Gastrocnemius medialis (tissue), 4 donors: ENCODE measurements around the gene ZDHHC14. TPM values are rescaled to one million over a fixed set of nuclear protein-coding genes. Genes with fewer than 3 reads are reported as not detected.
A peak's percentile ranks its signal among the peaks of the same experiment; 100 is the strongest.

Source experiments
- ATAC-seq, 2 donors: fragments of 150-250 bp; one replicate each; pipeline ENCODE4 v1.9.1; 2016
- DNase-seq, 2 donors: peaks; one replicate each; pipeline ENCODE4 v3.0.0-alpha.2; 2019
- H3K27ac ChIP-seq, 4 donors: fragments of 200-600 bp; sonication (generic); 1 replicate in 1 of 4; 2 replicates in 3 of 4; pipeline ENCODE4 v1.5.1; 2016 to 2018; ENCODE audit warnings: mild to moderate bottlenecking in 2 of 4, moderate library complexity in 1 of 4
- H3K27me3 ChIP-seq, 3 donors: fragments of 200-600 bp; sonication (generic) in 2 of 3; 1 replicate in 1 of 3; 2 replicates in 2 of 3; pipeline versions ENCODE4 v1.5.1 to v1.6.0; 2016 to 2019; ENCODE audit warnings: mild to moderate bottlenecking in 1 of 3, moderate library complexity in 1 of 3
- H3K36me3 ChIP-seq, 2 donors: fragments of 200-600 bp; sonication (generic) in 1 of 2; one replicate each; pipeline ENCODE4 v1.5.1; 2017 to 2018
- H3K4me1 ChIP-seq, 2 donors: fragments of 200-600 bp; sonication (generic) in 1 of 2; one replicate each; pipeline ENCODE4 v1.5.1; 2016 to 2017; ENCODE audit warnings: mild to moderate bottlenecking in 2 of 2
- H3K4me3 ChIP-seq, 4 donors: fragments of 200-600 bp; sonication (generic) in 3 of 4; 1 replicate in 1 of 4; 2 replicates in 3 of 4; pipeline ENCODE4 v1.5.1; 2016 to 2019; ENCODE audit warnings: mild to moderate bottlenecking in 2 of 4
- H3K9me3 ChIP-seq, 3 donors: fragments of 200-600 bp; sonication (generic) in 2 of 3; 1 replicate in 1 of 3; 2 replicates in 2 of 3; pipeline ENCODE4 v1.5.1; 2016 to 2019
- CTCF ChIP-seq, 5 experiments: fragments of 450-650 bp in 3 of 5; fragments of 200-600 bp in 2 of 5; sonication (generic) in 2 of 5; IDR thresholded peaks in 4 of 5; conservative IDR thresholded peaks in 1 of 5; 1 replicate in 4 of 5; 2 replicates in 1 of 5; pipeline ENCODE4 v1.5.1; 2016 to 2019; ENCODE audit warnings: antibody characterized with exemption in 5 of 5, mild to moderate bottlenecking in 3 of 5, moderate library complexity in 3 of 5
- POLR2A ChIP-seq, 2 donors: fragments of 450-650 bp; IDR thresholded peaks; one replicate each; pipeline ENCODE4 v1.6.1; 2017; ENCODE audit warnings: antibody characterized with exemption in 2 of 2, mild to moderate bottlenecking in 2 of 2, moderate library complexity in 2 of 2
- in situ Hi-C, 4 donors: fragments of 200-750 bp; cut with MboI; loops; one replicate each; pipeline versions ENCODE4 v1.15.0 to v1.8.0; 2017; ENCODE audit warnings: low sequenced_read_pairs in 4 of 4
- intact Hi-C: fragments of 100-400 bp; cut with DNase I; formaldehyde crosslinking; loops from one replicate; pipeline ENCODE4 v1.15.1; 2023; ENCODE audit warnings: low total_unique reads
- total RNA-seq, 4 donors: library from RNA; depleted of rRNA; stranded (reverse); fragments of >200 nt; gene quantifications; one replicate each; pipeline versions ENCODE4 v1.1.0 to v1.2.3, GENCODE V29; 2016

ZDHHC14 gene
- total RNA-seq, 4 donors from 2014 or later: 3.7 to 7.7 (median 5.9) TPM

- no peak for DNase-seq
- H3K9me3 ChIP-seq: no peaks in the 10 kb centered on the region
- no peak overlapping the region for H3K27ac ChIP-seq
These were observed 4.7 kb upstream of the ZDHHC14 start for GRCh38 chr6:157376241-157376640.

DNA sequence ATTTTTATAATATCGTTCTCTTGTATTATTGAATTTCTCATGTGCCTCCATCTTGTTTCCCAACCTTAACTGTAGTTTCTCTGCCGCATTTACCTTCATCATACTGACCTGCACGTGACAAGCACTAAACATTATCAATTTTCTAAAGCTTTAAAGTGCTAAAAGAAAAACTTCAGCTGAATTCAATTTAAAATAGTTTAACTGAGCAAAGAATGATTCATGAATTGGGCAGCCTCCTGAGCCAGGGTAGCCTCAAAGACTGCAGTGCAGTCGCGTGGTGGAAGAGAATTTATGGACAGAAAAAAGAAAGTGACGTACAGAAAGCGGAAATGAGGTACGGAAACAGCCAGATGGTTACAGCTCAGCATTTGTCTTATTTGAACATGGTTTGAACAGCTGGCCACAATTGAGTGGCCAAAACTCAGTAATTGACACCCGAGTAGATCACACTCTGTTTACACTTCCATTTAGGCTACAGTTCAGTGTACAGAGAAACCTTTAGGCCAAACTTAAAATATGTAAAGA is 4.2 kb upstream of the ZDHHC14 start:
- in situ Hi-C loops (loop anchor here in 2 of 4 donors (5.0 to 25.0 kb wide), 3 partner anchors 44 to 211 kb away; partner anchors contain the start of gene TMEM242 (in 1 of the 2)), intact Hi-C loops (no loop called here)
- Histone ChIP-seq H3K27ac (no peak overlapping the region), H3K9me3 (no peaks in the 10 kb centered on the region), H3K27me3 (no peaks in the 10 kb centered on the region), H3K4me3 (no peak overlapping the region), H3K36me3 (no peaks in the 10 kb centered on the region), H3K4me1 (peaks cover 5% of the 10 kb centered on the region in 2 donors)
- ATAC-seq (no peak), DNase-seq (no peak)
- no peak for TF ChIP-seq CTCF (IDR thresholded peaks at IDR 0.05 in 4 of 5, conservative IDR thresholded peaks at IDR 0.05 in 1 of 5)
- TF ChIP-seq POLR2A (IDR thresholded peaks at IDR 0.05): no peak

More at GRCh38 chr6:157376241-157376640, 4.7 kb upstream of the ZDHHC14 start:
- TF ChIP-seq POLR2A (IDR thresholded peaks at IDR 0.05) (no peak), CTCF (IDR thresholded peaks at IDR 0.05 in 4 of 5, conservative IDR thresholded peaks at IDR 0.05 in 1 of 5) (no peak)
- intact Hi-C loops (no loop called here), in situ Hi-C loops (loop anchor here in 2 of 4 donors (5.0 to 25.0 kb wide), 3 partner anchors 44 to 211 kb away; partner anchors contain the start of gene TMEM242 (in 1 of the 2))
- no peak for ATAC-seq
- Histone ChIP-seq H3K36me3 (no peaks in the 10 kb centered on the region), H3K27me3 (no peaks in the 10 kb centered on the region), H3K4me3 (no peak overlapping the region), H3K4me1 (peaks cover 5% of the 10 kb centered on the region in 2 donors)

GRCh38 chr6:157379656-157380457 is 1.1 kb upstream of the ZDHHC14 start:
- intact Hi-C loops: loop anchor here (1.0 to 5.0 kb wide), 6 partner anchors 52 to 197 kb away; partner anchors contain the start of gene TMEM242
- H3K27me3 ChIP-seq: no peaks in the 10 kb centered on the region
- no peaks in the 10 kb centered on the region for H3K36me3 ChIP-seq
- peaks cover 14 to 16% of the 10 kb centered on the region in 2 donors for H3K4me1 ChIP-seq
- peak overlapping the region; percentile 90 to 99 (median 94) for H3K4me3 ChIP-seq
- TF ChIP-seq CTCF (IDR thresholded peaks at IDR 0.05 in 4 of 5, conservative IDR thresholded peaks at IDR 0.05 in 1 of 5) (no peak), POLR2A (IDR thresholded peaks at IDR 0.05) (peak; percentile 5 to 16)
- in situ Hi-C loops: loop anchor here in 2 of 4 donors (5.0 to 25.0 kb wide), 3 partner anchors 48 to 207 kb away; partner anchors contain the start of gene TMEM242 (in 1 of the 2)
- no peaks in the 10 kb centered on the region for H3K9me3 ChIP-seq
- ATAC-seq (peak; percentile 78), DNase-seq (peak; percentile 86)
- H3K27ac ChIP-seq: peak overlapping the region; percentile 97 to 98 (median 98)

DNA sequence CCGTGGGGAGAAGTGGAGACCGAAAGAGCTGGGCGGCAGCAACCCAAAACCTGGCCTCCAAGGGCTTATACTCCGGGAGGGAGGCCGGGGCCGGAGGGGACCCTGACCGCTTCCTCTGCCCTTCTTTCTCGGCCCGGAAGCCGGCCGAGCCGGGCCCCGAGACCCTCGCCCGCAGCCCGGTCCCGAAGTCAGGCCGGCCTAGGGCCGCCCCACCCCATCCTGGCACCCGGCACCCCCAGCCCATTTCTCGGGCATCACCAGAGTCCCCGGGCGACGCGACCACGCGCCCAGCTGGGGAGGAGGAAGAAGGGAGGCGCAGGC is 572 bp upstream of the ZDHHC14 start:
- ATAC-seq (peak; percentile 5 to 9), DNase-seq (no peak)
- intact Hi-C loops: loop anchor here (1.0 to 5.0 kb wide), 6 partner anchors 52 to 197 kb away; partner anchors contain the start of gene TMEM242
- H3K27ac ChIP-seq: peak overlapping the region; percentile 97 to 98 (median 98)
- in situ Hi-C loops: loop anchor here in 2 of 4 donors (25.0 kb wide), 1 partner anchor 207 kb away; no protein-coding TSS in a partner anchor
- no peaks in the 10 kb centered on the region for H3K27me3 ChIP-seq
- H3K36me3 ChIP-seq: no peaks in the 10 kb centered on the region
- H3K4me3 ChIP-seq: peak overlapping the region; percentile 90 to 99 (median 94)
- peaks cover 14 to 16% of the 10 kb centered on the region in 2 donors for H3K4me1 ChIP-seq
- H3K9me3 ChIP-seq: no peaks in the 10 kb centered on the region
- TF ChIP-seq POLR2A (IDR thresholded peaks at IDR 0.05) (no peak), CTCF (IDR thresholded peaks at IDR 0.05 in 4 of 5, conservative IDR thresholded peaks at IDR 0.05 in 1 of 5) (no peak)
